IMR-90 (cell line): ENCODE data around the gene C1orf159. TPM values are rescaled to one million over a fixed set of nuclear protein-coding genes. Genes with fewer than 3 reads are reported as not detected.
A peak's percentile ranks its signal among the peaks of the same experiment; 100 is the strongest.

Experiments used
- ATAC-seq: fragments of 200-7000 bp; cut with Tn5 transposase; 2 replicates; pipeline ENCODE4 v1.9.1; 2020; ENCODE audit warnings: low read depth, mild to moderate bottlenecking, moderate library complexity
- BruUV-seq: library from RNA; stranded (reverse); fragments of 400-500 nt; replicated peaks from 2 replicates; lab custom pipeline; 2021; lab: Mats Ljungman, UMichigan
- CTCF ChIA-PET: fragments of 300-600 bp; formaldehyde crosslinking; extraction: SDS; loops from one replicate; lab custom pipeline; 2021; ENCODE audit warnings: antibody characterized with exemption; lab: Yijun Ruan, JAX
- POLR2A ChIA-PET: fragments of 300-600 bp; sonication (Branson Sonifier 250); formaldehyde crosslinking; loops from one replicate; lab custom pipeline; 2022; ENCODE audit warnings: antibody characterized with exemption; ENCODE audit not compliant: unreplicated experiment; lab: Charles Lee
- DNase-seq: peaks from one replicate; pipeline ENCODE4 v3.0.0; 2013
- H2AFZ ChIP-seq: replicated peaks from 2 replicates; pipeline ENCODE3; 2013; ENCODE audit warnings: low read length, mild to moderate bottlenecking; ENCODE audit not compliant: poor library complexity
- H2AK5ac ChIP-seq: 2 replicates; pipeline ENCODE4 v1.6.1; 2013; ENCODE audit warnings: low read depth, low read length, inconsistent platforms
- H2AK9ac ChIP-seq: replicated peaks from 2 replicates; pipeline ENCODE3; 2013; ENCODE audit warnings: mild to moderate bottlenecking, low read depth, low read length, moderate library complexity; ENCODE audit not compliant: poor library complexity
- H2BK120ac ChIP-seq: 2 replicates; pipeline ENCODE4 v1.6.1; 2013; ENCODE audit warnings: low read depth, low read length, inconsistent platforms
- H2BK15ac ChIP-seq: 3 replicates; pipeline ENCODE4 v1.6.1; 2013; ENCODE audit warnings: low read depth, low read length, inconsistent platforms
- H2BK20ac ChIP-seq: 2 replicates; pipeline ENCODE4 v1.6.1; 2013; ENCODE audit warnings: low read depth, mild to moderate bottlenecking, inconsistent platforms, low read length, moderate library complexity
- H2BK5ac ChIP-seq: 2 replicates; pipeline ENCODE4 v1.6.1; 2013; ENCODE audit warnings: mild to moderate bottlenecking, low read depth, low read length, inconsistent platforms; ENCODE audit not compliant: poor library complexity, severe bottlenecking
- H3K14ac ChIP-seq: replicated peaks from 2 replicates; pipeline ENCODE4 v1.6.1; 2013; ENCODE audit warnings: low read depth, low read length, inconsistent platforms
- H3K18ac ChIP-seq: 2 replicates; pipeline ENCODE4 v1.6.1; 2013; ENCODE audit warnings: low read depth, low read length, control low read depth
- H3K23ac ChIP-seq: 2 replicates; pipeline ENCODE4 v1.6.1; 2013; ENCODE audit warnings: low read depth, low read length, inconsistent platforms
- H3K27ac ChIP-seq: 2 replicates; pipeline ENCODE4 v1.5.1; 2013; ENCODE audit warnings: mild to moderate bottlenecking, control low read depth, low read length; ENCODE audit not compliant: insufficient read depth
- H3K27me3 ChIP-seq: 2 replicates; pipeline ENCODE4 v1.6.1; 2013; ENCODE audit warnings: low read length; ENCODE audit not compliant: control insufficient read depth, insufficient read depth
- H3K36me3 ChIP-seq: 2 replicates; pipeline ENCODE4 v1.6.1; 2013; ENCODE audit warnings: low read length, mixed read lengths; ENCODE audit not compliant: control insufficient read depth, insufficient read depth
- H3K4ac ChIP-seq: 2 replicates; pipeline ENCODE4 v1.6.1; 2013; ENCODE audit warnings: low read depth, low read length, inconsistent platforms
- H3K4me1 ChIP-seq: 2 replicates; pipeline ENCODE4 v1.6.1; 2013; ENCODE audit warnings: low read length, mixed read lengths; ENCODE audit not compliant: control insufficient read depth, insufficient read depth
- H3K4me2 ChIP-seq: 2 replicates; pipeline ENCODE4 v1.6.1; 2013; ENCODE audit warnings: low read depth, mild to moderate bottlenecking, control low read depth, low read length, moderate library complexity
- H3K4me3 ChIP-seq: 2 replicates; pipeline ENCODE4 v1.5.1; 2013; ENCODE audit warnings: low read depth, mild to moderate bottlenecking, control low read depth, low read length, moderate library complexity; ENCODE audit not compliant: insufficient read depth
- H3K56ac ChIP-seq: 2 replicates; pipeline ENCODE4 v1.6.1; 2013; ENCODE audit warnings: low read length, inconsistent platforms; ENCODE audit not compliant: insufficient read depth; ENCODE audit errors: extremely low read depth
- H3K79me1 ChIP-seq, 2 experiments: 2 replicates each; pipeline ENCODE4 v1.6.1; 2013; ENCODE audit warnings: low read length in 2 of 2, inconsistent platforms in 1 of 2, low read depth in 1 of 2
- H3K9ac ChIP-seq: 2 replicates; pipeline ENCODE4 v1.6.1; 2013; ENCODE audit warnings: low read depth, low read length, control low read depth
- H3K9me1 ChIP-seq: 2 replicates; pipeline ENCODE4 v1.6.1; 2013; ENCODE audit warnings: low read length, inconsistent platforms; ENCODE audit not compliant: insufficient read depth
- H3K9me3 ChIP-seq: 2 replicates; pipeline ENCODE4 v1.6.1; 2013; ENCODE audit warnings: low read length; ENCODE audit not compliant: control insufficient read depth, insufficient read depth
- H4K20me1 ChIP-seq: 2 replicates; pipeline ENCODE4 v1.6.1; 2013; ENCODE audit warnings: low read length, inconsistent platforms; ENCODE audit not compliant: insufficient read depth
- H4K5ac ChIP-seq: 2 replicates; pipeline ENCODE4 v1.6.1; 2013; ENCODE audit warnings: mild to moderate bottlenecking, low read depth, low read length, control low read depth
- H4K8ac ChIP-seq, 2 experiments: 2 replicates each; pipeline ENCODE4 v1.6.1; 2013; ENCODE audit warnings: low read depth in 2 of 2, low read length in 2 of 2, control low read depth in 1 of 2, inconsistent platforms in 1 of 2
- H4K91ac ChIP-seq: 2 replicates; pipeline ENCODE4 v1.6.1; 2013; ENCODE audit warnings: low read depth, low read length, inconsistent platforms; ENCODE audit not compliant: insufficient read depth
- BHLHE40 ChIP-seq: fragments of 150-350 bp; IDR thresholded peaks from 2 replicates; pipeline ENCODE4 v1.6.1; 2016; ENCODE audit warnings: mild to moderate bottlenecking, low read depth, low read length
- CEBPB ChIP-seq: IDR thresholded peaks from 2 replicates; pipeline ENCODE4 v1.6.1; 2012; ENCODE audit warnings: low read depth, low read length, improper control_type of control experiment
- FOS ChIP-seq: fragments of 150-350 bp; IDR thresholded peaks from 2 replicates; pipeline ENCODE4 v1.6.1; 2016; ENCODE audit warnings: low read depth, low read length
- MAFK ChIP-seq: IDR thresholded peaks from 2 replicates; pipeline ENCODE4 v1.6.1; 2012; ENCODE audit warnings: low read depth, low read length, improper control_type of control experiment
- MAZ ChIP-seq: IDR thresholded peaks from 2 replicates; pipeline ENCODE4 v1.6.1; 2012; ENCODE audit warnings: low read depth, mild to moderate bottlenecking, low read length, improper control_type of control experiment, moderate library complexity, borderline replicate concordance
- MXI1 ChIP-seq: IDR thresholded peaks from 2 replicates; pipeline ENCODE4 v1.6.1; 2012; ENCODE audit warnings: low read depth, mild to moderate bottlenecking, low read length, moderate library complexity, borderline replicate concordance
- NFE2L2 ChIP-seq: fragments of 150-350 bp; IDR thresholded peaks from 2 replicates; pipeline ENCODE4 v1.6.1; 2016; ENCODE audit warnings: low read depth, mild to moderate bottlenecking, low read length
- POLR2A ChIP-seq: IDR thresholded peaks from 2 replicates; pipeline ENCODE4 v1.6.1; 2012; ENCODE audit warnings: mild to moderate bottlenecking, low read depth, low read length
- RAD21 ChIP-seq: IDR thresholded peaks from 2 replicates; pipeline ENCODE4 v1.6.1; 2012; ENCODE audit warnings: low read length, improper control_type of control experiment
- RCOR1 ChIP-seq: IDR thresholded peaks from 2 replicates; pipeline ENCODE4 v1.6.1; 2012; ENCODE audit warnings: mild to moderate bottlenecking, low read length, improper control_type of control experiment; ENCODE audit not compliant: insufficient replicate concordance
- RFX5 ChIP-seq: IDR thresholded peaks from 2 replicates; pipeline ENCODE4 v1.8.0; 2012; ENCODE audit warnings: low read depth, mild to moderate bottlenecking, low read length, moderate library complexity
- SMC3 ChIP-seq: fragments of 150-350 bp; IDR thresholded peaks from 2 replicates; pipeline ENCODE4 v1.6.1; 2016; ENCODE audit warnings: low read depth, mild to moderate bottlenecking, antibody characterized with exemption, low read length, moderate library complexity
- WGBS, 2 experiments: methylation state at CpG; one replicate each; pipeline versions ENCODE4 v1.1.5 to v1.1.7; 2013; ENCODE audit warnings: missing lambda C conversion rate in 2 of 2; ENCODE audit not compliant: insufficient read length in 1 of 2; ENCODE audit errors: extremely low coverage in 2 of 2; 5-methylcytosine and 5-hydroxymethylcytosine counted together
- dilution Hi-C: fragments of 300-500 bp; cut with HindIII; formaldehyde crosslinking; loops from one replicate; pipeline ENCODE4 v1.14.3; 2018; ENCODE audit warnings: low sequenced_read_pairs; ENCODE audit not compliant: unreplicated experiment
- in situ Hi-C: fragments of 300-500 bp; cut with MboI; formaldehyde crosslinking; loops from 3 replicates; pipeline ENCODE4 v1.14.3; 2019; ENCODE audit warnings: low sequenced_read_pairs, inconsistent platforms, mixed read lengths
- intact Hi-C: fragments of 100-400 bp; cut with micrococcal nuclease; formaldehyde crosslinking; loops from 2 replicates; pipeline ENCODE4 v1.10.0; 2022
- polyA plus RNA-seq, 3 experiments: library from polyadenylated mRNA; depleted of rRNA; stranded (reverse); fragments of >200 nt; gene quantifications; 2 replicates each; pipeline ENCODE4 v1.2.3, GENCODE V29; 2012; ENCODE audit warnings: low replicate concordance in 1 of 3
- total RNA-seq: library from RNA; depleted of rRNA; stranded (reverse); fragments of >200 nt; gene quantifications from 2 replicates; pipeline ENCODE4 v1.2.3, GENCODE V29; 2012
- TF ChIP-seq, protein P1 (sequence below): conservative IDR thresholded peaks from 2 replicates; pipeline ENCODE4 v1.5.1; 2012; ENCODE audit warnings: mild to moderate bottlenecking, low read depth, low read length, improper control_type of control experiment
- TF ChIP-seq, protein P2 (sequence below): fragments of 150-350 bp; IDR thresholded peaks from 2 replicates; pipeline ENCODE4 v1.6.1; 2017; ENCODE audit warnings: mild to moderate bottlenecking, antibody characterized with exemption, low read length, low read depth

The C1orf159 gene
- total and polyA plus RNA-seq, 2 of the 4 experiments (the other 2 are of a cell fraction) = 2.9 to 12.6 TPM

DNA sequence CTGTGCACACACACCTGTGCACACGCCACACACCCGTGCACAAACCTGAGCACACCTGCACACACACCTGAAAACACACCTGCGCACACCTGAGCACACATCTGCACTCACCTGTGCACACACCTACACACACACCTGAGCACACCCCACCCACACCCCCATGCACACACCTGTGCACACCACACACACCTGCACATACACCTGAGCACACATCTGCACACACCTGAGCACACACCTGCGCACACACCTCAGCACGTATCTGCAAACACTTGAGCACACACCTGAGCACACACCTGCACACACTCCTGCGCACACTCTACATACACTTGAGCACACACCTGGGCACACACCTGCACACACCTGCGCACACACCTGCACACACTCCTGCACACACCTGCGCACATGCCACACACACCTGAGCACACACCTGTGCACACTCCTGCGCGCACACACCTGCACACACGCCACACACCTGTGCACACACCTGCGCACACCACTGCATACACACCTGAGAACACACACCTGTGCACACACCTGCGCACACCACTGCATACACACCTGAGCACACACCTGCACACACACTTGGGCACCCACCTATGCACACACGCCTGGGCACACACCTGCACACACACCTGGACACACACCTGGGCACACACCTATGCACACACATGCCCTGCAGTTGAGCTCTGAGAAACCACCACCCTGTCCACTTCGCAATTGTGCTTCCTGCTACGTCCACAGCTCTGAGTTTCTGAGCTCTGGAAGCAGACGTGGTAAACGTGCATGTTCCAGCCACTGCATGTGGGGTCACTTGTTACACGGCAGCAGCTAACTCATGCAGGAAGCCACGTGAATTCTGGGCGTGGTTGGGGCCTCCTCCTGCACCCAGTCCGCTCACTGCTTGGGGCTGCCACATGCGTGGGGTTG lies 8.0 kb upstream of the C1orf159 start:
- CTCF ChIA-PET = no interaction called here
- dilution Hi-C loops = no loop called here
- no peak for TF ChIP-seq RAD21
- TF ChIP-seq BHLHE40 = no peak
- no peak for TF ChIP-seq SMC3
- no peak for TF ChIP-seq NFE2L2
- no peak for TF ChIP-seq POLR2A
- TF ChIP-seq CEBPB = no peak
- TF ChIP-seq RCOR1 = no peak
- no peak for TF ChIP-seq RFX5
- TF ChIP-seq, protein P1, sequence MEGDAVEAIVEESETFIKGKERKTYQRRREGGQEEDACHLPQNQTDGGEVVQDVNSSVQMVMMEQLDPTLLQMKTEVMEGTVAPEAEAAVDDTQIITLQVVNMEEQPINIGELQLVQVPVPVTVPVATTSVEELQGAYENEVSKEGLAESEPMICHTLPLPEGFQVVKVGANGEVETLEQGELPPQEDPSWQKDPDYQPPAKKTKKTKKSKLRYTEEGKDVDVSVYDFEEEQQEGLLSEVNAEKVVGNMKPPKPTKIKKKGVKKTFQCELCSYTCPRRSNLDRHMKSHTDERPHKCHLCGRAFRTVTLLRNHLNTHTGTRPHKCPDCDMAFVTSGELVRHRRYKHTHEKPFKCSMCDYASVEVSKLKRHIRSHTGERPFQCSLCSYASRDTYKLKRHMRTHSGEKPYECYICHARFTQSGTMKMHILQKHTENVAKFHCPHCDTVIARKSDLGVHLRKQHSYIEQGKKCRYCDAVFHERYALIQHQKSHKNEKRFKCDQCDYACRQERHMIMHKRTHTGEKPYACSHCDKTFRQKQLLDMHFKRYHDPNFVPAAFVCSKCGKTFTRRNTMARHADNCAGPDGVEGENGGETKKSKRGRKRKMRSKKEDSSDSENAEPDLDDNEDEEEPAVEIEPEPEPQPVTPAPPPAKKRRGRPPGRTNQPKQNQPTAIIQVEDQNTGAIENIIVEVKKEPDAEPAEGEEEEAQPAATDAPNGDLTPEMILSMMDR = no peak
- no peak for TF ChIP-seq FOS
- TF ChIP-seq MAZ = no peak
- no peak for TF ChIP-seq MAFK
- no peak for TF ChIP-seq MXI1
- TF ChIP-seq, protein P2, sequence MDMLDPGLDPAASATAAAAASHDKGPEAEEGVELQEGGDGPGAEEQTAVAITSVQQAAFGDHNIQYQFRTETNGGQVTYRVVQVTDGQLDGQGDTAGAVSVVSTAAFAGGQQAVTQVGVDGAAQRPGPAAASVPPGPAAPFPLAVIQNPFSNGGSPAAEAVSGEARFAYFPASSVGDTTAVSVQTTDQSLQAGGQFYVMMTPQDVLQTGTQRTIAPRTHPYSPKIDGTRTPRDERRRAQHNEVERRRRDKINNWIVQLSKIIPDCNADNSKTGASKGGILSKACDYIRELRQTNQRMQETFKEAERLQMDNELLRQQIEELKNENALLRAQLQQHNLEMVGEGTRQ = no peak

More for the DNA sequence above, 8.0 kb upstream of the C1orf159 start:
- no peak overlapping the region for H3K56ac ChIP-seq
- H2AFZ ChIP-seq = peak overlapping the region; percentile 72
- H3K79me1 ChIP-seq = no peaks in the 10 kb centered on the region
- H3K9me1 ChIP-seq = peaks cover 9% of the 10 kb centered on the region
- H4K91ac ChIP-seq = no peak overlapping the region
- no peak overlapping the region for H3K14ac ChIP-seq
- H3K9me3 ChIP-seq = 0 out of 2 replicates have a peak, but pooled peaks cover 3% of the 10 kb centered on the region
- H3K4ac ChIP-seq = no peak overlapping the region
- no peak overlapping the region for H2BK5ac ChIP-seq
- no peak overlapping the region for H3K27ac ChIP-seq
- H4K8ac ChIP-seq = no peak overlapping the region
- ATAC-seq (no peak), DNase-seq (peak; percentile 15)
- no peak overlapping the region for H2BK15ac ChIP-seq
- no peaks in the 10 kb centered on the region for H3K36me3 ChIP-seq
- H4K5ac ChIP-seq = no peak overlapping the region
- H3K4me2 ChIP-seq = no peak overlapping the region
- in situ Hi-C loops = no loop called here
- H3K27me3 ChIP-seq = no peaks in the 10 kb centered on the region; the same call in 1 of the 2 replicates
- intact Hi-C loops = loop anchor here (5.0 kb wide), 1 partner anchor 183 kb away; the partner anchor contains the start of genes ACAP3 and PUSL1
- no peak overlapping the region for H2AK9ac ChIP-seq
- POLR2A ChIA-PET = no interaction called here
- no peak overlapping the region for H2BK20ac ChIP-seq
- no peaks in the 10 kb centered on the region for H3K4me1 ChIP-seq
- H3K9ac ChIP-seq = no peak overlapping the region
- H3K23ac ChIP-seq = no peak overlapping the region
- H2AK5ac ChIP-seq = no peak overlapping the region
- H3K4me3 ChIP-seq = no peak overlapping the region
- 90% methylated on average over 20 of the region's 23 CpGs; no CpG with 5 or more reads in 1 of the 2 experiments for WGBS, 2 experiments
- H4K20me1 ChIP-seq = no peaks in the 10 kb centered on the region
- no TSS peak for BruUV-seq
- H3K18ac ChIP-seq = no peak overlapping the region
- no peak overlapping the region for H2BK120ac ChIP-seq
